ENCODE data around the gene PFKFB4.
A peak's percentile ranks its signal among the peaks of the same experiment; 100 is the strongest.

Gene PFKFB4

DNA sequence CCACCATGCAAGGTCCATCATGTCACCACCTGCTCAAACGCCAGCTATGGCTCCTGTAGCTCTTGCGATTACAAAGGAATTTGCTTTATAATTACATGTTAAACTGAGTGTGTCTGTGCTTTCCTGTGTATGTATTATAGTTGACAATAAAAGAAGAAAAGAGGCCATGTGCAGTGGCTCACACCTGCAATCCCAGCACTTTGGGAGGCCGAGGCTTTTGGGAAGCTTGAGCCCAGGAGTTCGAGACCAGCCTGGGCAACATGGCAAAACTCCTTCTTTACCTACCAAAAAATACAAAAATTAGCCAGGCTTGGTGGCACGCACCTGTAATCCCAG is 83.0 kb downstream of the PFKFB4 start:
- TF ChIP-seq TAF1 (IDR thresholded peaks at IDR 0.05; ENCODE audit: borderline replicate concordance, insufficient read depth, low read length), result no peak
- TF ChIP-seq POLR2AphosphoS5 (IDR thresholded peaks at IDR 0.05; ENCODE audit: low read depth, low read length), result no peak
- TF ChIP-seq FOXP2 (optimal IDR thresholded peaks at IDR 0.05; ENCODE audit: borderline replicate concordance, extremely low read depth, extremely low read length, insufficient read depth), result no peak
- TF ChIP-seq, protein P1, sequence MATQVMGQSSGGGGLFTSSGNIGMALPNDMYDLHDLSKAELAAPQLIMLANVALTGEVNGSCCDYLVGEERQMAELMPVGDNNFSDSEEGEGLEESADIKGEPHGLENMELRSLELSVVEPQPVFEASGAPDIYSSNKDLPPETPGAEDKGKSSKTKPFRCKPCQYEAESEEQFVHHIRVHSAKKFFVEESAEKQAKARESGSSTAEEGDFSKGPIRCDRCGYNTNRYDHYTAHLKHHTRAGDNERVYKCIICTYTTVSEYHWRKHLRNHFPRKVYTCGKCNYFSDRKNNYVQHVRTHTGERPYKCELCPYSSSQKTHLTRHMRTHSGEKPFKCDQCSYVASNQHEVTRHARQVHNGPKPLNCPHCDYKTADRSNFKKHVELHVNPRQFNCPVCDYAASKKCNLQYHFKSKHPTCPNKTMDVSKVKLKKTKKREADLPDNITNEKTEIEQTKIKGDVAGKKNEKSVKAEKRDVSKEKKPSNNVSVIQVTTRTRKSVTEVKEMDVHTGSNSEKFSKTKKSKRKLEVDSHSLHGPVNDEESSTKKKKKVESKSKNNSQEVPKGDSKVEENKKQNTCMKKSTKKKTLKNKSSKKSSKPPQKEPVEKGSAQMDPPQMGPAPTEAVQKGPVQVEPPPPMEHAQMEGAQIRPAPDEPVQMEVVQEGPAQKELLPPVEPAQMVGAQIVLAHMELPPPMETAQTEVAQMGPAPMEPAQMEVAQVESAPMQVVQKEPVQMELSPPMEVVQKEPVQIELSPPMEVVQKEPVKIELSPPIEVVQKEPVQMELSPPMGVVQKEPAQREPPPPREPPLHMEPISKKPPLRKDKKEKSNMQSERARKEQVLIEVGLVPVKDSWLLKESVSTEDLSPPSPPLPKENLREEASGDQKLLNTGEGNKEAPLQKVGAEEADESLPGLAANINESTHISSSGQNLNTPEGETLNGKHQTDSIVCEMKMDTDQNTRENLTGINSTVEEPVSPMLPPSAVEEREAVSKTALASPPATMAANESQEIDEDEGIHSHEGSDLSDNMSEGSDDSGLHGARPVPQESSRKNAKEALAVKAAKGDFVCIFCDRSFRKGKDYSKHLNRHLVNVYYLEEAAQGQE (IDR thresholded peaks at IDR 0.05; ENCODE audit: insufficient read depth in 1 of 2, low read depth in 2 of 2, low read length in 2 of 2), result no peak
- no peak for TF ChIP-seq SIN3A (IDR thresholded peaks at IDR 0.05; ENCODE audit: borderline replicate concordance, insufficient read depth, low read length)

DNA sequence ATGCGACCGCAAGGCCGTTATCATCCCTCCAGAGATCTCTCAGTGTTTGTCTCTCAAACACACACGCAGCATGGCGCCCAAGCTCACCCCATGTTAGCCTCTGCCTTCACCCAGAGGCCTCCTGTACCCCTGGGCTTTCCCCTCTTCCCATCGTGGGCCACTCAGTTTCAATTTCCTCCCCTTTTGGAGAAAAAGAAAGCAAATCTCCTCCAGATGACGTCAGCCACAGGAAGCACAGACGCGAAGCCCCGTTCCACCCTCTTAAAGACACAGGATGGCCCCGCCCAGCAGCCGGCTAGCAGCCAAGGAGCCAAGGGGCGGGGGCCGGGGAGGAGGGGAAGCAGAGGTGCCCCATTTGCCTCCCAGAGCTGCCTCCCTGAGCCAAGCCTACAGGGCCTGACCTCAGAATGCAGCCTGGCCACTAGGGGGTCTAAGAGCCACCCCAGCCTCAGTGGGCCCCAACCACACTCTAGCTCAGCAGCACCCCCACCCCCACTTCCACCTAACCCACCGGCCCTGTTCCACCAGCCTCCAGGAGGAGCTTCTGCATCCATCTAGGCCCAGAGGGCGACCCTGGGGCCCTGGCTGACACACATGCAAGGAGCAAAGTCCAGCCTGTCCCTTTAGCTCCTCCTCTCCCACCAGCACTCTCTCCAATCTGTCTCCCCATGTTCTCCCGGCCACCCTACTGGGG is 83.5 kb downstream of the PFKFB4 start:
- TF ChIP-seq POLR2AphosphoS5 (IDR thresholded peaks at IDR 0.05; ENCODE audit: low read depth, low read length), result peak; percentile 71
- TF ChIP-seq TAF1 (IDR thresholded peaks at IDR 0.05; ENCODE audit: borderline replicate concordance, insufficient read depth, low read length), result no peak

DNA sequence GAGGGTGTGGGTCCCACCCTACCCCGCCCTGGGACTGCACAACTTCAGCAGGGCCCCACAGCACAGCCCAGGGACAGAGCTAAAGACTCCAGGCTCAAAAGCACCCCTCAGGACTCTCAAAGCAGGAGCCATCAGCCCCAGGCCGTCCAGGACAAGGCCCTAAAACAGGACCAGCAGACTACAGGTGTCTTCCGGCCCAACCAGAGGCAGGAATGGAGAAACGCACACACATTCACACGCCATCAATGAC is 84.0 kb downstream of the PFKFB4 start:
- no peak for TF ChIP-seq SIN3A (IDR thresholded peaks at IDR 0.05; ENCODE audit: borderline replicate concordance, insufficient read depth, low read length)
- TF ChIP-seq TAF1 (IDR thresholded peaks at IDR 0.05; ENCODE audit: borderline replicate concordance, insufficient read depth, low read length), result no peak
- TF ChIP-seq, protein P1 (IDR thresholded peaks at IDR 0.05; ENCODE audit: insufficient read depth in 1 of 2, low read depth in 2 of 2, low read length in 2 of 2), result no peak
- no peak for TF ChIP-seq FOXP2 (optimal IDR thresholded peaks at IDR 0.05; ENCODE audit: borderline replicate concordance, extremely low read depth, extremely low read length, insufficient read depth)
- no peak for TF ChIP-seq POLR2AphosphoS5 (IDR thresholded peaks at IDR 0.05; ENCODE audit: low read depth, low read length)

DNA sequence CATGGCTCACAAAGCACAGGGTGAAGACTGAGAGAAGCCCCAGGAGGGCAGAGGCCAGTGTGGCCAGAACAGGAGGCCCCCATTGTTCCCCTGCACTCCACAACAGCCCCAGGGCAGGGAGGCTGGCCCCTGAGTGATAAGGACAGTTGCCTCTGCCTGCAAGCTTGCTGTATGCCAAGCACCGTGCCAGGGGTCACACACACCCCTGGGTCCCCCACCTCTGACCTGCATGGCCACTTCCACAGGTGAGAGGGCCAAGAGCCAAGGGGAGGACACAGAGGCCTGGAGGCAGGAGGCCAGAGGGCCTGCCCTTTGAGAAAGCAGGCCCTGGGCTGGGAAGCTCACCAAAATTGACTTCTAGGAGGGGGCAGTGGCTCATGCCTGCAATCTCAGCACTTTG is 86.3 kb downstream of the PFKFB4 start:
- TF ChIP-seq, protein P1 (IDR thresholded peaks at IDR 0.05; ENCODE audit: insufficient read depth in 1 of 2, low read depth in 2 of 2, low read length in 2 of 2), result no peak
- TF ChIP-seq SIN3A (IDR thresholded peaks at IDR 0.05; ENCODE audit: borderline replicate concordance, insufficient read depth, low read length) (no peak), TAF1 (IDR thresholded peaks at IDR 0.05; ENCODE audit: borderline replicate concordance, insufficient read depth, low read length) (no peak), FOXP2 (optimal IDR thresholded peaks at IDR 0.05; ENCODE audit: borderline replicate concordance, extremely low read depth, extremely low read length, insufficient read depth) (no peak), POLR2AphosphoS5 (IDR thresholded peaks at IDR 0.05; ENCODE audit: low read depth, low read length) (no peak)

DNA sequence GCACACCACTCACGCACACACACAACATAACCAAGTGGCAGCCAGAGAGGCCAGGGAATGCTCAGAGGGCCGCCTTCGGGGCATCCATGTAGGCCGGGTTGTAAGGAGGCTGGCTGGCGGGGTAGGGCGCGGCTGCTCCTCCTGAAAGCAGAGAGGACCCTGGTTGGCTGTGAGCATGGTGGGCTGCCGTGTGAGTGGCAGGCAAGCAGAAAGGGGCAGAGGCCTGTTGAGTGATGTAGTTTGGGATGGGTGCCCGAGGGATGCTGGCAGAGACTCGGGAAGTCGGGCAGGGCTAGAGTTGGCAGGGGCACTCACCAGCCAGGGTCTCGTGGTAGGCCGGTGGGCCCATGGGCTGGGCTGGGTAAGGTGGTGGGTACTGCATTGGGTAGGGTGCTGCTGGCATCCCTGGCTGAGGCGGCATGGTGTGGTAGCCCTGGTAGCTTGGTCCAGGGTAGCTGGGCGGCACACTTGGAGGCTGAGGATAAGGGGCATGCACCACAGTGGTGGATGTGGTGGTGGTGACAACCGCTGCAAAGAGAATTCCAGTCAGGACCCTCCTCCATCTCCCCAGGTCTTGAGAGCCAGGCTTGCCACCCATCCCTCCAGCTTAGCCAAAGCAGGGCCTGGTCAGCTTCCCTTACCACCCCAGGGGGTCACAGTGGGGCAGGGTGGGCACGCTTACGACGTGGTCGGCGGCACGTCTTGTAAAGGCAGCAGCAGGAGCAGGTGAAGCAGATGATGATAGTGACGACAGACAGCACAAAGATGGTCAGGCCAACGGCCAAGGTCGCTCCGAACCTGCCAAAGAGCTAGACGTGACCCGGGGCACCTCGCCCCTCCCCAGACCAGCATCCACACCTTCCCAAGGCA is 87.3 kb downstream of the PFKFB4 start:
- TF ChIP-seq SIN3A (IDR thresholded peaks at IDR 0.05; ENCODE audit: borderline replicate concordance, insufficient read depth, low read length) (no peak), TAF1 (IDR thresholded peaks at IDR 0.05; ENCODE audit: borderline replicate concordance, insufficient read depth, low read length) (no peak), FOXP2 (optimal IDR thresholded peaks at IDR 0.05; ENCODE audit: borderline replicate concordance, extremely low read depth, extremely low read length, insufficient read depth) (no peak), POLR2AphosphoS5 (IDR thresholded peaks at IDR 0.05; ENCODE audit: low read depth, low read length) (no peak)
- TF ChIP-seq, protein P1 (IDR thresholded peaks at IDR 0.05; ENCODE audit: insufficient read depth in 1 of 2, low read depth in 2 of 2, low read length in 2 of 2), result no peak
